AML-193 (cell line): Measurements from ENCODE around the gene MNT.

Experiments
- DNase-seq, 2 experiments: peaks; one replicate each; lab custom pipeline; 2025; lab: John Stamatoyannopoulos, UW

The MNT gene

DNA sequence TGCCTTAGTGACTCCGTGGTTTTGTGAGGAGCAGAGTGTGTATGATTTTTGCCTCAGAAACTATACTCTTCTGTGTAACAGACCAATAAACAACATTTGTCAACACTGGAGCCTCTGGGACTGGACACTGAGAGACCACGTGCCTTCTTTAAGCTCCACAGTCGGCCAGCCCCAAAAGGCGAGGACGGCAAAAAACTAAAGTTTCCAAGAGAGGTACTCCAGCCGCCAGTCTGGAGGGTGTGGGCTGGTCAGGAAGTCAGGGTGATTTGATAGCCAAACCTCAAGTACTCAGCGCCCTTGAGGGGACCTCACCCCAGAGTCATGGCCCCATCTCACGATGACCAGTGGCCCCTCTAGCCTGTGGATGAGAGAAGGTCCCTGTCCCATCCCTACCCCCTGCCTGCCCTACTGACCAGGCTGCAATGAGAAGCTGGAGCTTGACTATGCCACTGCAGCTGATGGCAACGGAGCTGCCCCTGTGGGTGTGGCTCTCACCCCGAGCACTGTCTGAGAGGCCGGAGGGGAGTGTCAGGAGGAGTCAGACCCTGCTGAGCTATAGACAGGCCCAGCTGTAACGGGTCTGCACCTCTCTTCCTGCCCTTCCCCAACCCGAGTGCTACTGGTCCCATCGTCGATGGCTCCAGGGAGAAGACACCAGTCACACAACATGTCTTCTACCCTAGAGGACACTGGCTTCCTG lies 19.8 kb downstream of the MNT start:
- DNase-seq, result no peak

DNA sequence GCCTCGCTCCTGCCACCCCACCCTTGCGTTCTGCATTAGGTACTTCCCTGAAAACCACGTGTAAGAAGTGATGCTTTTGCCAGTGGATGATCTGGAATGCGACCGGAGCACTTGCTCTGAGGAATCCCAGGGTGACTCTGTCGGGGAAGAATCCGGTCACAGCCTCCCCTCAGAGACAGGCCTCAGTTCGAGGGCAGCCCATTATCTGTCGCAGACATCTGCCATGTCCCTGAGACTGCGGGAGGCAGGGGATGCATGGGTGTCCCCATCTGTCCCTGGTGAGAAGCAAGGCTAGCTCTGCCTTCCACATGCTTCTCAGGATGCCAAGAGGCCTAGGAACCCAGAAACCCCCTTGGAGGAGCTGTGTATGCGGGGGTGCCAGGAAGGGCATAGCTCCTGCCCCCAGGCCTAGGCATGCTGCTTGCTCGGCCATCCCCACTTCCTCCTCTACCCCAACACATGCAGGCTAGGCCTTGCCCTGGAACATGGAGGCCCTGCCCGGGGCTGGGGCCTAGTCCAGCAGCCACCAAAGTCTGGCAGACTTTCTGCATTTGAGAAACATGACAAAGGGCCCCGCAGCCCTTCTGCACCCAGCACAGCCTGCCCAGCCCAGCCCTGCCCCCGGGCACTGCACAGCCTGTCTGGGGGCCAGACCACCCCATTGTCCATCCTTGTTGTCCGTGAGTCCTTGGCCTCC lies 20.5 kb downstream of the MNT start:
- no peak for DNase-seq

DNA sequence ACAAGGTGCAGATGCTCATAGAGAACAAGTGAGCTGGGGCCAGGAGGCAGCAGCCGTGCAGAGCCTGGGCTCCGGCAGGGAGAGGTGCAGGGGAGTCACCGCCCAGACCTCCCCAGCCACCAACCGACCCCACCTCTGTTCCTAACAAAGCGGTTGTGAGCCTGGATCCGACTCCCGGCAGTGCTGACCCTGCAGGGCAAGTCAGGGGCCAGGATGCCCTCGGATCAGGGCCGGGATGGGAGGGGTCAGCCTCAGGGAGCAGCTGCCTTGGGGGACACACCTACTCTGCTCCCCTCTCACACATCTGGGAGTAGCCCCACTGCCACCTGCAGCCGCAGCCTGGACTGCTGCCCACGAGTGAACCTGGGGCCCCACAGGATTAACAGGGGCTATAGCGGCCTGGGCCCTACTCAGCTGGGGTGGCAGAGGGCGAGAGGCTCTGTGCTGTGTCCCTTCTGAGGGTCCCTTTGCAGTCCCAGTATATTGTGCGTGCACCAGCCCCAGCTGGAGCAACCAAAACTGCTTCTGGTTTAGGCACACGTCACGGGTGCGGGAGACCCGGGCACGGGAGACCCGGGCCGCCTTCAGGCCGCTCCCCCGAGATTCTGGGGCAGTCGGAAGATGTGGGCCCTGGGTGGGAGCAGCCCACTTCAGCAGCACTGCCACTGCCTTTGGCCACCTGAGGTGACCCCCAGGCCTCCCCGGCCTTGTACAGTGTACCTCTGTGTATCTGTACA lies 21.2 kb downstream of the MNT start:
- DNase-seq, result no peak

GRCh38 chr17:2378905-2379304 lies 22.0 kb downstream of the MNT start:
- no peak for DNase-seq

DNA sequence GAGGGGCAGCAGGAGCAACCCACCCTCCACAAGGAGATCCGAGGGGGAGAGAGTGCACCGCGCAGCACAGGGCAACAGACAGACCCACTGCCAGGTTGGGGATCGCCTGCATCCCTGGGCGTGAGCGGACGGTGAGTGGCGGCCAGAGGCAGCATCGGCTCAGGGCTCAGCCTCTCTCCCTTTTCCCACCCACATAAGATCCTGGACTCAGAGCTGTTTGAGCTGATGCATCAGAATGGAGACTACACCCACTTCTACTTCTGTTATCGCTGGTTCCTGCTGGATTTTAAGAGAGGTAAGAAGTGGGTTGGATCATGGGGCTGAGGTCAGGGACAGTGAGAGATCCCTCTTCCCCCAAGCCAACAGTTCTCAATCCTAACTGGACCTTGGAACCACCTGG lies 23.2 kb downstream of the MNT start:
- DNase-seq, result no peak

DNA sequence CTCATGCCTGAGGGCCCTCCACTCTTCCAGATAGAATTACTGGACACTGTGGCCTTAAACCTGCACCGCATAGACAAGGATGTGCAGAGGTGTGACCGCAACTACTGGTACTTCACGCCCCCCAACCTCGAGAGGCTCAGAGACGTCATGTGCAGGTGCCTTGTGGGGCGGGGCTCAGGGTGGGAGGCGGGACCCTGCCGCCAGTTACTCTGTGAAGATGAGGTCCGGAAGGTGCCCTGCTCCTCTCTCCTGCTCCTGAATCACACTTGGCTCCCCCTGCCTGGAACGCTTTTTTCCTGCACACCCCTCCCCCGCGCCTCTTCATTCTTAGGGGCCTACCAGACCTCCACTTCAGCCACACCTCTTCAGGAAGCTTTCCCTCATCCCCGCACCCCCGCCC lies 24.8 kb downstream of the MNT start:
- DNase-seq, result no peak

DNA sequence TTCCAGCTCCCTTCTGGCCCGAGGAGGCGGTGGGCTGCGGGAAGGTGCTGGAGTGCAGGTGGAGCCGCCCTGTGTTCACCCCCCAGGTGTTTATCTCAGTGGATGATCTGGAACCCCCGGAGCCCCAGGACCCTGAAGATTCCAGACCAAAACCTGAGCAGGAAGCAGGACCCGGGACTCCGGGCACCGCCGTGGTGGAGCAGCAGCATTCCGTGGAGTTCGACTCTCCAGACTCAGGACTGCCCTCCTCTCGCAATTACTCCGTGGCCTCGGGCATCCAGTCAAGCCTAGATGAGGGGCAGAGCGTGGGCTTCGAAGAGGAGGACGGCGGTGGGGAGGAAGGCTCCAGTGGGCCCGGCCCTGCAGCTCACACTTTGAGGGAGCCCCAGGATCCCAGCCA lies 25.5 kb downstream of the MNT start:
- no peak for DNase-seq

DNA sequence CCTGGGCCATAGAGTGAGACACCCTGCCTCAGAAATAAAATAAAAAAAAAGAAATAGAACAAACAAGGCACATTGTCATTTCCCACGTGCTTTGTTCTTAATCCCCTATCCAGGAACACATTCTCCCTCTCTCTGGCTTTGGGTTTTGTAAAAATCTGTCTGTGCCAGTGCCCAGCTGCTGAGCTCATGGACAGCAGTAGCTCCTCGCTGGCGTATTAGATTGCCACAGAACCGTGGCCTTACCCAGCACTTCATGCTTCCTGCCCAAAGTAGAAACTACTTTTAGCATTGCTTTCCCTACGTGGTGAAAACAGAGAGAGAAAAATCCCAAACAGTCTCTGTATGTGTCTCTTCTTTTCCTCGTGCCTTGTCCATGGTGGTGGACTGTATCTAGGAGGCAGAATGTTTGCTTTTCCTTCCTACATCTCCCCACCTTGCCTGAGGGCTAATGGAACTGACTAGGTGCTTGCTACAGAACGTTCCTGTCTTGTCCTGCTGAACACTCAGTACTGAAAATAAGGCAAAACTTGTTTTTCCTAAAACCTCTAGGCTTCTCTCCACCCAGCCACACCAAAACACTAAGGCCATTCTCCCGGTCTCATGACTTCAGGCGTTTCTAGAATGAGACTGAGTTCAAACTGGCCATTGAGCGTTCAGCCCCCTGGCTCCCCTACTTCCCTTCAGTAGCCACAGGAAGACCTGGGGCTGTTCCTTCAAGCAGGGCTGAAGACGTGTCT lies 26.1 kb downstream of the MNT start:
- no peak for DNase-seq

DNA sequence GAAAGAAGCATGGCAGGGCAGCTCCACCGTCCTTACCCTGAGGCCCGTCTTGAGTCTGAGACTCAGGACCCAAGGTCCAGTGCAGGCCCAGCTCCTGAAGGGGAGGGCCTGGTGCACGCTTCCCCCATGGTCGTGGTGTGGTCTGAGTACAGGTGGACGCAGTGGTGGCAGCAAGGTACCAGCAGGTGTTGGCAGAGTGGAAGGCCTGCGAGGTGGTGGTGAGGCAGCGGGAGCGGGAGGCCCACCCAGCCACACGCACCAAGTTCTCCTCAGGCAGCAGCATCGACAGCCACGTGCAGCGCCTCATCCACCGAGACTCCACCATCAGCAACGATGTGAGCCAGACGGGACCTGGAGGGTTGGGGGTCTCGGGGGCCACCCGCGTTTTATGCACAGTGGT lies 27.7 kb downstream of the MNT start:
- no peak for DNase-seq

GRCh38 chr17:2372681-2373080 lies 28.2 kb downstream of the MNT start:
- DNase-seq, result no peak

GRCh38 chr17:2372180-2372579 lies 28.7 kb downstream of the MNT start:
- DNase-seq, result no peak

DNA sequence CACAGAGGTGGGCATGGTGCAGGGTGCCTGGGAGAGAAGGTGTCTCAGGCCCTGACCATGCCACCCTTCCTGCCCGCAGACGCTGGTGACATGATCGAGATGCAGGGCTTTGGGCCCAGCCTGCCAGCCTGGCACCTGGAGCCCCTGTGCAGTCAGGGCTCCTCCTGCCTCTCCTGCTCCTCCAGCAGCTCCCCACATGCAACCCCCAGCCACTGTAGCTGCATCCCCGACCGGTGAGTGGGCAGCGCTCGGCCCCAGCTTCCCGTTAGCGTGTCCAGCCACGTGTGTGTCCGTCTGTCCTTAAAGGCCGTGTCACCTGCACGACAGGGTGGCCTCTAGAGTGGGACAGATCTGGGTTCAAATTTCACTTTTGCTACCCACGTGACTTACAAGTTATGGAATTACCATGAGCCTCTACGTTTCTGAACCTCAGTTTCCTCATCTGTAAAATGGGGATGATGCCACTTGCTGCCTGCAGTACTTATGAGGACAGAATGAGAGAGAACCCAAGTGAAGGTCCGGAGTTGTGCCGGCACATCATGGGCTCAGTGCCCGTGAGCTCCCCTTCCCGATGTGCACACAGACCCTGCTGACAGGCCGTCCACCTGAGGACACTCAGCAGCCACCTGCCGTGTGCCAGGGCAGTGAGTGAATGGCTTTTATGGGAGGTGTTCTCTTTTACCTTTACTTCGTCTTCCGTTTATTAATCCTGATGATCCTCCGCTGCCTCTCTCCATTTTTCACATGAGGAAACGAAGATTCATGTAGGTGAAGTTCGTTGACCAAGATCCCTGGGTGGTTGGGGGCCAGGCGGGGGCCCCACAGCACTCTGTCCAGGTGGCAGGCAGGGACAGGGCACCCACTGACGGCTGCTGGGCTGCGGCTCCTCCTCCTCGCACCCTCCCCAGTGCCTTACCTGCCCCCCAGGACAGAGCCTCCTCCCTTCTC lies 29.4 kb downstream of the MNT start:
- DNase-seq, result no peak

GRCh38 chr17:2370211-2370589 lies 30.7 kb downstream of the MNT start:
- DNase-seq, result no peak

GRCh38 chr17:2369551-2370210 lies 31.2 kb downstream of the MNT start:
- no peak for DNase-seq

DNA sequence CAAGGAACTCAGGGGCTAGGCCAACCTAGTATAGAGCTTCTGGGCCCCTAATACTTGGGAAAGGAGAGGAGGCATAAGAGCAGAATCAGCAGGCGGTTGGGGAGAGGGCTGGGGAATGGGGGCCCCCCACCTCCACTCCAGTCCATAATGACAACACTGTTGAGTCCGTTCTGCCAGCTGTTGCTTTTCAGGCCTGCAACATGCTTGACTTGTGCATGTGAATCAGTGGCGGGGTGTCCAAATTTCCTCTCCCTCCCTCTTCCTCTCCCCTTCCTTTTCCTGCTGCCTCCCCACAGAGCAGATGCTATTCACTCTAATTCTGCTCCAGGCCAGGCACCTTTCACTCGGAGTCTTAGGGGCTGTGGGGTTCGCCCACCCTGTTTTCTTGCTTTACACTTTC lies 31.8 kb downstream of the MNT start:
- no peak for DNase-seq

- no peak for DNase-seq
Measured at GRCh38 chr17:2368359-2368758, 32.5 kb downstream of the MNT start.

GRCh38 chr17:2366747-2367494 lies 33.9 kb downstream of the MNT start:
- no peak for DNase-seq

GRCh38 chr17:2365132-2365531 lies 35.7 kb downstream of the MNT start:
- no peak for DNase-seq

DNA sequence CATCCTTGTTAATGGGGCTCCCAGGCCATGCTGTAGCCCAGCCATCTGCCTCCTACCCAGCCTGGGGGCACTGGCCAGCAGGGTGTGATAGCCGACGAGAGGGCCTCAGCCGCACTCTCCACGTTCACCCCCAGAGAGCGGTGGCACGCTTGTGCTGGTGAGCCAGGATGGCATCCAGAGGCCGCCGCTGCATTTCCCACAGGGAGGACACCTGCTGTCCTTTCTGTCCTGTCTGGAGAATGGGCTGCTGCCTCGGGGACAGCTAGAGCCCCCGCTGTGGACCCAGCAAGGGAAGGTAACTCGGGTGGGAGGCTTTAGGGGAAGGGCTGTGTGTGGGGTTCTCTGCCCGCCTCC lies 36.1 kb downstream of the MNT start:
- DNase-seq, result no peak
